ENCODE measurements around the gene LRMDA. TPM values are rescaled to one million over a fixed set of nuclear protein-coding genes. Genes with fewer than 3 reads are reported as not detected.

Gene LRMDA
- total RNA-seq, 1 donor from 2014 or later: 19.4 TPM

DNA sequence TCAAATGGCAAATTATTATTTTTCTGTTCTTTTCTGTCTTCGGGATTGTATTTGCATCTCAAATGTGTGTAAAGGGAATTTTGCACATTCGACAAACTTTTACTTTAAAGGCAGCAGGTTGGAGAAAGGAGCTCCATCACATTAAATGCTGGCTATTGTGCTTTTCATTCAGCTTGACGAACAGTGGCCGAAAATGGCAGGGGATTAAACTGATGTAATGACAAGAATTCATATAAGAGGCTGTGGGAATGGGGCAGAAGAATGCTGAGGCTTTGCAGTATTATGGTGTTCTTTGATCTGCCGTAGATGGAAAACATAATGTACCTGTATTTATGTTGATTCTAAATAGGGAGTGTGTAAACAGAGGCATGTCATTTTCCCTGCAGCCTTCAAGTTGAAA lies 376.0 kb downstream of the LRMDA start:
- no peak overlapping the region for H3K27ac Mint-ChIP-seq (ENCODE audit: unreplicated experiment)
- no peaks in the 10 kb centered on the region for H3K36me3 Mint-ChIP-seq (ENCODE audit: low read depth, unreplicated experiment)
- no peaks in the 10 kb centered on the region for H3K9me3 Mint-ChIP-seq (ENCODE audit: unreplicated experiment)
- DNase-seq (ENCODE audit: low spot score): no peak
- TF ChIP-seq, protein P1, sequence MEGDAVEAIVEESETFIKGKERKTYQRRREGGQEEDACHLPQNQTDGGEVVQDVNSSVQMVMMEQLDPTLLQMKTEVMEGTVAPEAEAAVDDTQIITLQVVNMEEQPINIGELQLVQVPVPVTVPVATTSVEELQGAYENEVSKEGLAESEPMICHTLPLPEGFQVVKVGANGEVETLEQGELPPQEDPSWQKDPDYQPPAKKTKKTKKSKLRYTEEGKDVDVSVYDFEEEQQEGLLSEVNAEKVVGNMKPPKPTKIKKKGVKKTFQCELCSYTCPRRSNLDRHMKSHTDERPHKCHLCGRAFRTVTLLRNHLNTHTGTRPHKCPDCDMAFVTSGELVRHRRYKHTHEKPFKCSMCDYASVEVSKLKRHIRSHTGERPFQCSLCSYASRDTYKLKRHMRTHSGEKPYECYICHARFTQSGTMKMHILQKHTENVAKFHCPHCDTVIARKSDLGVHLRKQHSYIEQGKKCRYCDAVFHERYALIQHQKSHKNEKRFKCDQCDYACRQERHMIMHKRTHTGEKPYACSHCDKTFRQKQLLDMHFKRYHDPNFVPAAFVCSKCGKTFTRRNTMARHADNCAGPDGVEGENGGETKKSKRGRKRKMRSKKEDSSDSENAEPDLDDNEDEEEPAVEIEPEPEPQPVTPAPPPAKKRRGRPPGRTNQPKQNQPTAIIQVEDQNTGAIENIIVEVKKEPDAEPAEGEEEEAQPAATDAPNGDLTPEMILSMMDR (IDR thresholded peaks at IDR 0.05; ENCODE audit: unreplicated experiment): no peak
- no peak overlapping the region for H3K4me3 Mint-ChIP-seq (ENCODE audit: unreplicated experiment)
- no peaks in the 10 kb centered on the region for H3K4me1 Mint-ChIP-seq (ENCODE audit: unreplicated experiment)
- H3K27me3 Mint-ChIP-seq (ENCODE audit: unreplicated experiment): peaks cover 5% of the 10 kb centered on the region

DNA sequence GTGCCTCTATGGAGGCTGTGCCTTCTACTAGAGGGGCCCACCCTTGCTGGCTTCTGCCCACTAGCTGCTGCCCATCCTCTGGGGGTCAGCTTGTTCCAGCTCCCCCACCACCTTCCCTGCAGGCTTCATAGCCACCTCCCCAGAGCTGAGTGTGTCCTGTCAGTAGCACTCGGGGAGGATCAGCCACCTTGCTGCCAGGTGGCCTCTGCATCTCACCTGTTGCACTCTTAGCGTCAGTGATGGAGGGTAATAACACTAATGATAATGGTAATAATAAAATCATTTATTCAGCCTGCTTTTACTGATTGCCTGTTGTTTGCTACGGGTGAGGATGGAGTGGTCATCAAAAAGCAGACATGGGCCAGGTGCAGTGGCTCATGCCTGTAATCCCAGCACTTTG lies 377.6 kb downstream of the LRMDA start:
- no peak for DNase-seq (ENCODE audit: low spot score)

GRCh38 chr10:75814014-75814413 lies 382.6 kb downstream of the LRMDA start:
- peaks cover 4% of the 10 kb centered on the region for H3K27me3 Mint-ChIP-seq (ENCODE audit: unreplicated experiment)
- TF ChIP-seq, protein P1 (IDR thresholded peaks at IDR 0.05; ENCODE audit: unreplicated experiment): no peak

More for the DNA sequence above, 377.6 kb downstream of the LRMDA start:
- Mint-ChIP-seq H3K4me1 (ENCODE audit: unreplicated experiment) (no peaks in the 10 kb centered on the region), H3K27ac (ENCODE audit: unreplicated experiment) (no peak overlapping the region), H3K9me3 (ENCODE audit: unreplicated experiment) (no peaks in the 10 kb centered on the region), H3K36me3 (ENCODE audit: low read depth, unreplicated experiment) (no peaks in the 10 kb centered on the region), H3K27me3 (ENCODE audit: unreplicated experiment) (peaks cover 4% of the 10 kb centered on the region), H3K4me3 (ENCODE audit: unreplicated experiment) (no peak overlapping the region)
- TF ChIP-seq, protein P1 (IDR thresholded peaks at IDR 0.05; ENCODE audit: unreplicated experiment): no peak

DNA sequence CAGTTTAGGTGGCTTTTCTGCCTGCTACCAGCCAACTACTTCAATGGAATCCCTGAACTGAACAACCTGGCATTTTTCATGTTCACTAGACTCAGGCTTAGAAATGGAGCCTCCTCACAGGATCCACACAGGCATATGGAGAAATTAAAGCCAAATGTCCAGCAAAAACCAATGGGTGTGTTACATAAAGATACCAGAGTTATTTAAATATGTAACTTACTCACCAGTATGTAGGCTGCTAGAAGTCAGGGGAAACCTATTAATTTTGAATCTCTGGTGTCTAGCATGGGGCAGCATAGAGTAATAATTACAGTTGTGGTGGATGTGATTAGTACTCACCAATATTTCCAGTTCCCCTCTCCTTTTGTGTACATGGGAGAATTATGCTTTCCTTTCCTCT lies 383.6 kb downstream of the LRMDA start:
- Mint-ChIP-seq H3K4me1 (ENCODE audit: unreplicated experiment) (no peaks in the 10 kb centered on the region), H3K9me3 (ENCODE audit: unreplicated experiment) (no peaks in the 10 kb centered on the region), H3K36me3 (ENCODE audit: low read depth, unreplicated experiment) (no peaks in the 10 kb centered on the region), H3K27ac (ENCODE audit: unreplicated experiment) (no peak overlapping the region), H3K27me3 (ENCODE audit: unreplicated experiment) (no peaks in the 10 kb centered on the region), H3K4me3 (ENCODE audit: unreplicated experiment) (no peak overlapping the region)
- TF ChIP-seq, protein P1 (IDR thresholded peaks at IDR 0.05; ENCODE audit: unreplicated experiment): no peak
- DNase-seq (ENCODE audit: low spot score): no peak

More at GRCh38 chr10:75814014-75814413, 382.6 kb downstream of the LRMDA start:
- no peak for DNase-seq (ENCODE audit: low spot score)
- H3K36me3 Mint-ChIP-seq (ENCODE audit: low read depth, unreplicated experiment): no peaks in the 10 kb centered on the region
- no peak overlapping the region for H3K4me3 Mint-ChIP-seq (ENCODE audit: unreplicated experiment)
- H3K27ac Mint-ChIP-seq (ENCODE audit: unreplicated experiment): no peak overlapping the region
- no peaks in the 10 kb centered on the region for H3K9me3 Mint-ChIP-seq (ENCODE audit: unreplicated experiment)
- H3K4me1 Mint-ChIP-seq (ENCODE audit: unreplicated experiment): no peaks in the 10 kb centered on the region

DNA sequence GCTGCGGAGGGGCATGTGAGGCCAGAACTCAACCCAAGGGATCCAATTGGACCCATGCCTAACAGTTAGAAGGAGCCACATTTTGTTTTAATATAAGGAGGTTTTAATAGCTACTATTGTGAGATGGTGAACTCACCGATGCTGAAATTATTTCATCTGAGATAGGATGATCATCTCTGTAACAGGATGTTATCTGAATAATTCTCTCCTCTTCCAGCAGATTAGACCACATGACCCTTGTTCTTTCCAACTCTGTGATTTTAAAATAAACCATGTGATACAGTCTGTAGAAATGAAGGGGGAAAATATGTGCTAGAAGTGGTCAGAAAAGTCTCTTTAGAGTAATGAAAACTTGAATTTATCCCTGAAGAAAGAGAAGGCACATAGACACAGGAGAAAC lies 385.8 kb downstream of the LRMDA start:
- no peak for DNase-seq (ENCODE audit: low spot score)
- no peaks in the 10 kb centered on the region for H3K27me3 Mint-ChIP-seq (ENCODE audit: unreplicated experiment)
- no peaks in the 10 kb centered on the region for H3K9me3 Mint-ChIP-seq (ENCODE audit: unreplicated experiment)
- no peak overlapping the region for H3K27ac Mint-ChIP-seq (ENCODE audit: unreplicated experiment)
- no peaks in the 10 kb centered on the region for H3K36me3 Mint-ChIP-seq (ENCODE audit: low read depth, unreplicated experiment)
- H3K4me3 Mint-ChIP-seq (ENCODE audit: unreplicated experiment): no peak overlapping the region
- TF ChIP-seq, protein P1 (IDR thresholded peaks at IDR 0.05; ENCODE audit: unreplicated experiment): no peak
- no peaks in the 10 kb centered on the region for H3K4me1 Mint-ChIP-seq (ENCODE audit: unreplicated experiment)
